Measurements from ENCODE around the gene BBX.

DNA sequence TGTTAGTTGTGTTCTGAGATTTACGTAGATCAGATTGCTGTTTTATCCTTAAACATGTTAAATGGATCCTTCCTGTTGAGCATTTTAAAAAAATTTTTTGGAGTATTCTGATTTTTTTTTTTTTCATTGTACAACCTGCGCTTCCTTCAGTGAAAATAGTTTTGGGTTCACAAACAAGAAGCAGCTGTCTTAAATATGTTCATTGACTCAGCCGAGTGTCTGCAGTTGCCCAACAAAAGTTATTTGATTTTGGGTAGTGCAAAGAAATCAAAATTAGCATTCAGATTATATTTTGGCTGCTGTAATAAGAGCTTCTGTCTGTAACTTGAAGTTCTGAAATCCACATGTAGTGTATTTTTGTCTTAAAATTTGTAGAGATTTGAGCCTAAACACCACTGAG is 148.2 kb downstream of the BBX start:
- TF ChIP-seq GATA2 (IDR thresholded peaks at IDR 0.05; ENCODE audit: low read depth, low read length) (no peak), GATA3 (IDR thresholded peaks at IDR 0.05; ENCODE audit: low read depth, low read length) (no peak)
